ENCODE data around the gene AMER2.

AMER2 gene, protein sequence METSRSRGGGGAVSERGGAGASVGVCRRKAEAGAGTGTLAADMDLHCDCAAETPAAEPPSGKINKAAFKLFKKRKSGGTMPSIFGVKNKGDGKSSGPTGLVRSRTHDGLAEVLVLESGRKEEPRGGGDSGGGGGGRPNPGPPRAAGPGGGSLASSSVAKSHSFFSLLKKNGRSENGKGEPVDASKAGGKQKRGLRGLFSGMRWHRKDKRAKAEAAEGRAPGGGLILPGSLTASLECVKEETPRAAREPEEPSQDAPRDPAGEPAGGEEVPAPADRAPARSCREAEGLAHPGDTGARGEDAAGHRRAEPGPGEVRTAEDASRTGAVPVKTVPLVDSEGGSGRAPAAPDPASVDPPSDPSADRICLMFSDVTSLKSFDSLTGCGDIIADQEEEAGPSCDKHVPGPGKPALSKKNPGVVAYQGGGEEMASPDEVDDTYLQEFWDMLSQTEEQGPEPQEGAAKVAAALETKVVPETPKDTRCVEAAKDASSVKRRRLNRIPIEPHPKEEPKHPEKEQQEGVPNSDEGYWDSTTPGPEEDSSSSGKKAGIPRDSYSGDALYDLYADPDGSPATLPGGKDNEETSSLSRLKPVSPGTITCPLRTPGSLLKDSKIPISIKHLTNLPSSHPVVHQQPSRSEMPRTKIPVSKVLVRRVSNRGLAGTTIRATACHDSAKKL

DNA sequence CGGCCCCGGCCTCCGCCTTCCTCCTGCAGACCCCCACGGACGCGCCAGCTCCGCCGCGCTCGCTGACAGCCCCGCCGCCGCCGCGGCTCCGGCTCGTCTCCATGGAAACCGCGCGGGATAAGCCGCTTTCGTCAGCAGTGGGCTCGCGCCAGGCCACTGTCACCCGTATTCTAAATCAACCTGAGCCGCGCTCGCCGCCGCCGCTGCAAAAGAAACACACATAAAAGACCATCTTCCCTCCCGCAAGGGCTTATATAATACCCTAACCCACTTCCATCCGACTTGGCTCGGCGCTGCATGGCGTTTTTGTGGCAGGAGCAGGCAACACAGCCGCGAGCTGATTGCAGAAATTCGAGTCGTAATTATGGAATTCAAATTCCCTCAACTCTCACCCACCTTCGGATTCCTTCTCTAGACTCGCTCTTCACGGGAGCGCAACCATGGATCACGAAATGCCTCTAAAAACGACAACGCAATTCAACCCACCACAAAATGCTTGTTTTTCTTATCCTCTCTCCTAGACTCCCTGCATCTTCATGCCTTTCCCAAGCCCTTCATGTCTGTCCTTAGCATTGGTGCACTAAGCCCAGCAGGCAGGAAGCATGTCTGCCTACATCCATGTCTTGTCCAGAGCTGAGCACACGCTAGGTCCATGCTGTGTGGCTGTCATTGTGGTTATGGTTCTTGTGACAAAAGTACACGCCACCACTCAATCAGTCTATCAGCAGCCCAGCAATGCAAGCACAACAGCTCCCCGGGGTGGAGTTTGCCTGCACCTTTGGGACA, at the start of gene AMER2:
AMER2 (minus strand) TSS at position 772 of the 786 bp plus-strand sequence; CDS start at position 103, 669 bp downstream.
- DNase-seq (ENCODE audit: low read depth in 2 of 2), result no peak

DNA sequence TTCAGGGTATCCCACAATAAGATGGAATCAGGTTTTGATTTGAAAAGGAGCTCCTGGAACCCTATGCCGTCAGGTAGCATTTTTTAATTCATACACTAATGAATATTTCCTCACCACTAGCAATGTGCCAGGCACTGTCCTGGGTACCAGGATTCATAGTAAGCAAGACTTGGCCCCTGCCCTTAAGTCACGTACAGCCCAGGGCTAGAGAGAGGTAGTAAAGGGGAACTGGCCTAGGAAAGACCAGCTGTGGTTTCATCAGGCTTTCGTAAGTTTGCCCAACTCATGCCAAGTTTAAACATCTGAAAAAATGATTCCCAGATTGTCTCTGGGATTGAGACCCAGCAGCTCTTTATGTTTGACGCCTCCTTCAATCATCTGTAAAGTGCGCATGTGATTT, 45.9 kb upstream of the AMER2 start:
- DNase-seq (ENCODE audit: low read depth in 2 of 2), result no peak

DNA sequence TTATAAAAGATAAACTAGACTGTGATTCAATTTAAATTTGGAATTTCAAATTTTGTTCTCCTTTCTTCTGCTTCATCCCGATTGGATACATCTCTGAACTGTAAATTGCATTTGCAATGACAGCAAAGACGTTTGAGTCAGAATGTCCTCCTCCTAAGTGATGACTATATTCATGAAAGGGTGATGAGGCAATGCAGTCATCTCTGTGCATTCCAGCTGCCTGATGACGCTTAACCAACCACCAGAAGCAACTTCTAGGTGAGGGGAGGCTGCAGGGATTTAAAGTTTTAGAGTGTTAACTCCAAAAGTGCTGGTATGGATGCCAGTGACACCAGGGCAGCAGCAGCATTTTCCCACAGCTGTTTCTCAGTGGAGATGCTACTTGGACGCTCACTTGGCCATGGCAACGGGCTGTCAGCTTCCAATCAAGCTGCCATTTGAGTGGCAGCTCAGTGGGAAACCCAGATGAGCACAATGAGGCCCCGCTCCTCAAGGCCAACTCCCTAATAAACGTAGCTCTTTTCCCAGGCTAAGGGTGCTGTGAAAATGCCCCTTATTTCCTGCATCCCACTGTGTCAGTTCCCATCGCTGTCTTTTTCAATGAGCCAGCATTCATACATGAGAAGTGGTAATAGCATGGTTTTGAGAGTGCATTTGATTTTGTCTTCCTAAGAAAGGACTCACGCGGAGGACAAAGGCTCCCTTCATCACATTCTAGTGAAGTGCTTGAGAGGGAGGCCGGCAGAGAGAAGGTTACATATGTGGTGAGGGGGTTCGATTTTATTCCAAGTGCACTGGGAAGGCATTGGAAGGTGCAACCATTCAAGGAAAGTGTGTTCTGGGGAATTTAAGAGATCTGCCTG, 45.2 kb upstream of the AMER2 start:
- DNase-seq (ENCODE audit: low read depth in 2 of 2), result no peak

DNA sequence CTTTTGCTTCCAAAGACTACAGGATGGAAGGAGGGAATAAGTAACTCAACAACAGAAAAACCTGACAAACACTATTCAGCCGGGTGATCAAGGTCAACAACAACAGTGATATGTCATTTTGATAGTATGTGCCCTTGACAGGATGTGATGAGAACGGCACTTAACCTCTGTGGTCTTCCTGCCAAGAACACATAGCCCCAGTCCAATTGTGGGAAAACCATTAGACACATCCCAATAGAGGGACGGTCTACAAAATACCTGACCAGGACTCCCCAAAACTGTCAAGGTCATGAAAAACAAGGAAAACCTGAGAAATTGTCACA, 43.1 kb upstream of the AMER2 start:
- no peak for DNase-seq (ENCODE audit: low read depth in 2 of 2)

DNA sequence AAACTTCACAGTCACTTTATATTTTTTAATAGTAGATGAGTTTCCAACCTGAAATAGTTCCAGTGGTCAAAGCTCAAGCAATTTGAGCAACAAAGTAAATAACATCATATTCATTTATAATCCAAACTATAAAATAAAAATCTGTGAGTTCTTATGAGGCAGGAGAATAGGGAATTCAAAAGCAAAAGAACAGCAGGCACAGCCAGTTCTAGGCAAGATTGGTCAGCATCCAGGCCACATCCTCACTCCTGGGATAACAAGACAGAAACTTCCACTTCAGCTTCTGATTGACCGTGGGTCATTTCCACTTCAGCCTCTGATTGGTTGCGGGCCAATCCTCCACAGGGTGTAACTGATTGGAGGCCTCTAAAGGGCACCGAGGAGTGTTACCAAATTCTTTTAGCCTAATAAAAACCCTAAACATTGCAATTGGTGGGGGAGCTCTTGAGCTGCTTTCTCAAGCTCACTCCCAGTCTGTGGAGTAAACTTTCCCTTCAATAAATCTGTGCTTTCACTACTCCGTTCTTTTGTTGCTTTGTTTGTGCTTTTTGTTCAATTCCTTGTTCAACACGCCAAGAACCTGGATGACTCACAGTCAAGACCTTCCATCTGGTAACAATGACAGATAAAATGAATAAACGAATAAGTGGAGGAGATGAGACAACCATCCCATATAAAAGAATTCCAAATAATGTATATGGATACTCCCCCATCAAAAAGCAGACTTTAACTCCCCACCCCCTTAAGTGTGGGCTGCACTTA, 42.6 kb upstream of the AMER2 start:
- no peak for DNase-seq (ENCODE audit: low read depth in 2 of 2)

DNA sequence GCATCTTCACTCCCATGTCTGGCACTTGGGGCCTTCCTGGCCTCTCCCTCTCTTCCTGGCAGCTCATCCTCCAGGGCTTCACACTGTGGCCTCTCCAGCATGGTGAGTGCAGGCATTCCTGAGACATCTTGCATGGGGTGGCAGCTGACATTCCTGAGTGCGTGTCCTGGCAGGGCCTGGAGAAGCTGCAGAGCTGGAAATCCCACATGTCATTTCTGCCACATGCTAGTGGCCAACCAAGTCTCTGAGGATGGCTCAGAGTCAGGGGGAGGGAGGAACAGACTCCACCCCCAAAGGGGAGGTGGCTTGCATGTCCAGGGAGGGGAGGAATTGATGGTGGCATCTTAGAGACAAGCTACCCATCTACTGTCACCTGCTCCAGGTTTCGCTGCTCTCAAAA, 41.6 kb upstream of the AMER2 start:
- DNase-seq (ENCODE audit: low read depth in 2 of 2), result no peak

DNA sequence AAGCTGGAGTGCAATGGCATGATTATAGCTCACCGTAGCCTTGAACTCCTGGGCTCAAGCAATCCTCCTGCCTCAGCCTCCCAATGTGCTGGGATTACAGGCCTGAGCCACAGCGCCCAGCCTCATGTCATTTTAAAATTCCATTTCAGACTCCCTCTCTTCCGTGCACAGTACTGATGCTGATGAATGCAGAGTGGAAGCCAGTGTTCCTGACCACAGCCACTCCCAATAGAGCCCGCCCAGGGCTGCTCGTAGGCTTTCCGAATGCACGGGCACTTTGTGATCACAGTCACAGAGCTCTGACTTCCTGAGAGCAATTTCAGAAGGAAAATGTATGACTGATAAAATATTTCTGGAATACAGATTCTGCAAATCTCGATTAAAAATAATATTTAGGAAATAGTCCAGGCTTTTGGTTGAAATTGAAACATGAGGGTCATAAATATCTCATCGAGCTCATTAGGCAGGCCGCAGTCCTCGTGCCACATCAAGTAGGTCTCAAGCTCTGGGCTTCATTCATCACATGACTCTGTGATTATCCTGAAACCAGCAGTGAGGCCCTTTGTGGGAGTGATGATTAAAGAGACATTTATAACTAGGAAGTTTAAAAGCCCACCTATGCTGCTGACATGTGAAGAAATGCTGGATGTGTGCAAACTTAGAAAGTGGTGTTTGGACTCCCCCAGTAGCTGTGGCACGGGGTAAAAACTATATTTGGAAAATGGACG, 38.9 kb upstream of the AMER2 start:
- DNase-seq (ENCODE audit: low read depth in 2 of 2), result no peak

DNA sequence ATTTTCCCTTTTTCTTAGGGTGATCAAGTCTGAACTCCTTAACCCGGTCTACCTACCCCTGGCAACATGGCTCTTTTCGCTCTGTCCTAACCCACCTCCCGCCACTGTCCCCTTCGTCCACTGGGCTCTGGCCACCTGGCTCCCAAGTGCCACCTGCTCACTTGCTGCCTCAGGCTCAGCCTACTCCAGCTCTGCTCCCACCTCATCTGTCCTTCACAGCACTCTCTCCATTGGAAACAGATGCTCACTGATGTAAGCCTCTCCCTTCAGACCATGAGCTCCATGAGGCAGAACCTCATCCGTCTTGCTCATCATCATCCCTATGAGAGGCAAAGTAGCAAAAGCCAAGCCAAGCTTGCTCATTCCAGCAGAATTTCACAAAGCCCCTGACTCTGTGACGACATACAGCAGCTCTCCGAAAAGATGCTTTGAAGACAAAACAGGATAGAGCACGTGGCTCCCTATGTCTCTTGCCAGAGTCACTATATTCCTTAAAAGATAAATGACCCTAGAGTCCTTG, 35.3 kb upstream of the AMER2 start:
- DNase-seq (ENCODE audit: low read depth in 2 of 2), result no peak

DNA sequence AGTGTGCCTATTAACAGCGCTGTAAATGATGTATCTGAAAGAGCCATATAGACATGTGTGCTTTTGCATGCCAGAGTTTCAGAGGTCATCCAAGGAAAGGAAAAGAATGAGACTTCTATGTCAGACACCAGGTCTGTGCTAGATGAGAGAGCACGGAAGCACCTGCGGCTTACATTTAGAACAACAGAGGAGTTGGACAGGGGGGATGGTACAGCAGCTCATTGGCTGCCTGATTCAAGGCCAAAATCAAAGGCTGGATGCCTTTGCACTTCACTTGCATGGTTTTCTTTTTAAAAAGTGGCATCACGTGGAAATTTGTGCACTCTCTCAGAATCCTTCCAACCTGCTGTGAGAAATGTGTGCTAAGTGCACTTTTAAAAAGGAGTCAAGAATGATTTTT, 32.8 kb upstream of the AMER2 start:
- no peak for DNase-seq (ENCODE audit: low read depth in 2 of 2)

DNA sequence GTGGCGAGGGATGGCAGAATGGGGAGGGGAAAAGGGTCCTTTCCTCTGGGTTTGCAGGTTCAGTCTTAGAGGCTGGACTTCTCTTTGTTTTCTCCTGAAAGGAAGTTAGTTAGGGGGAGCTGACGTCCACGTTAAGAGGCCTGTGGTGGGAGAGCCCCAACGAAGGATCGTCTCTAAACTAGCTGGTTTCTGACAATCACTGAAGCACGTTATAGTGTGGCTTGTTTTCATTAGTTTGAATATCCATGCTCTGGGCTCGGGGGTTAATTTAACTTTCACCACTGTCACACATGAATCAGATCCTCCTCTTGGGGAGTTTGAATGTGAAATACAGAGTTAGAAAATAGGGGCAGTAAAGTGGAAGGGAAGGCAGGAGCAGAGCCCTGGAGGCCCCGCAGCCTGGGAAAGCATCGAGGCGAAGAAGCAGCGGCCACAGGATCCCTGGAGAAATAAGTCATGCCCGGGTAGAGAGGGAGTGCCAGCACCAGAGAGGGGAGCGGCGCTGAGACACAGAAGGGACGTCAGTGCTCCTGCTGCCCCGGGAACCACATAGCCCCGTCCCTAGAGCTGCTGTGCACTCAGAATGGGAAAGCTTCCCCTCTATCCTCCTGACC, 31.1 kb upstream of the AMER2 start:
- DNase-seq (ENCODE audit: low read depth in 2 of 2), result no peak

DNA sequence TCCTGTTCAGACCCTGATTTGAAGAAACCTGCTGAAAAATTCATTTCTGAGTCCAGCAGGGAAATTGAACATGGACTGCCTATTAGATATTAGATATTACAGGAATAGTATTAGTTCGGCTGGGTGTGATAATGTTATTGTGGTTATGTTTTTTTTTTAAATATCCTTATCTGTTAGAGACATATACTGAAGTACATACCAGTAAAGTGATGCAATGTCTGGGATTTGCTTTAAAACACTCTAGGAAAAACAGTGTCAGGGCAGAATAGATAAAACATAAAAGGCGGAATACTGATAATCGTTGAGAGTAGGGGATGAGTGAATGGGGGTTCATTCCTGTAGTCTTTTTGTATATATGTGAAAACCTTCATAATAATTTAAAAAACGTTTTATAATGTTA, 28.7 kb upstream of the AMER2 start:
- DNase-seq (ENCODE audit: low read depth in 2 of 2), result no peak

DNA sequence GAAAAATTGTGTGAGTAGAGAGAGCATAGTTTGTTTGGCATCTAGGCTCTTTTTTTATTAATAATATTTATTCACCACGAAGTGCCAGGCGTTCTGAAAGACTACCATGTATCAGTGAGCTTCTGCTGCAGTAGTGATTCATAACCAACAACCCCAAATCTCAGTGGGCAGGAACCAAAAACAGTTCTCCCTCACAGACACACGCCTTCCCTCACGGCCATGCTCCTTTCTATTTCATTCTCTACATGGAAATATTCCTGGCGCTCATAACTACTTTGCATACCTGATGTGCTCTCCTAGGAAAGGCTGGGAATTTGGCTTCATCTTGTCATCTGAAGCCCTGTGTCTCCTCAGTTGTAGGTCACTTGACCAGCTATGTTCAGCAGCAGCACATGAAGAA, 26.6 kb upstream of the AMER2 start:
- DNase-seq (ENCODE audit: low read depth in 2 of 2), result no peak

DNA sequence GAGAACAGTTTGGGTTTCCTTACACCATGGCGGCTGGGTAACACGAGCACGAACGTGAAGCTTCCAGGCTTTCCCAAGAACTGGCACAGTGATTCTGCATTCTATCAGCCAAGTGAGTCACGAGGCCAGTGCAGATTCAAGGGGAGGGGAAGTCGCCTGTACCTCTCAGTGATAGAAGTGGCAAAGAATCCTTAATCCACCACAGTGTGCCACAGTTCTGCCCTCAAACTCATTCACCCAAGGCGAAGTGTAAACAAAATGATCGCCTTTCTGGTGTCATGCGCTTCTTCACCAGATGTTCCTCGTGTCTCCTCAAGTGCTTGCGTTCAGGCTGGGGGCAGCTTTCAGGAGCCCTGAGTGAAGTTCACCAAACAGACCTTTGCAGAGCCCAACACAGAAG, 24.9 kb upstream of the AMER2 start:
- DNase-seq (ENCODE audit: low read depth in 2 of 2), result no peak

DNA sequence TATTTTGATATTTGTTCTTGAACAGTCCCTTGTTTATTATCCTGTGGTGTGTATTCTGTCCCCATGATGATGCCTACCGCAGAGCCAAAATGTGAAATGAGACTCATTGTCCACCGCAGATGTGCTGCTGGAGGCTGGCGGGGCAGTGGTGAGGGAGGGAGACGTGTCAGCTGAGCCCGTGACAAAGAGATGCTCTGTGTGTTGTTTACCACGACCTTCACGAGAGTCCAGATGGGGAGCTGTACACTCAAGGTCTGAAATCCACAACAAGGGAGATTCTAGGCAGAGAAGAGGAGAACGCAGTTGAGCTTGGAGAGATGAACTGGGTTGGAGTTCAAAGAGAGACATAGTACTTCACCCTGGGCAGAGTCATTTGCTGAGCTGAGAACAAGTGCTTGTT, 20.8 kb upstream of the AMER2 start:
- DNase-seq (ENCODE audit: low read depth in 2 of 2), result no peak

DNA sequence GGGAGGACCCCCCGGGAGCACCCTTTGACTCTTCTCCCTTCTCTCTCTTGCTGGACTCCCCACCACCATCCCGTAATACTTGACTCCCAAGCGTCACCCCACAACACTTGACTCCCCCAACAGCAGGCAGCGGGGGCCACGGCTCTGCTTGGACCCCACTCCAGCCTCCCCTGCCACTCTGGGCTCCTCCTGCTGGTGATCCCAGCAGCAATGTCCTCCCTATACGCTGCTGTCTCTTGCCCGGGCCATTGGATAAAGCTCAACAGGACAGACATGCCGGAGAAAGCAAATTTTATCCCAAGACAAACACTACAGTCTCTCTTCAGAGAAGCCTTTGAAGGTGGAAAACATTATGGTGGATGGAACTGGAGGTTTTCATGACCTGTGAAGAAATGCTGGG, 20.4 kb upstream of the AMER2 start:
- no peak for DNase-seq (ENCODE audit: low read depth in 2 of 2)

DNA sequence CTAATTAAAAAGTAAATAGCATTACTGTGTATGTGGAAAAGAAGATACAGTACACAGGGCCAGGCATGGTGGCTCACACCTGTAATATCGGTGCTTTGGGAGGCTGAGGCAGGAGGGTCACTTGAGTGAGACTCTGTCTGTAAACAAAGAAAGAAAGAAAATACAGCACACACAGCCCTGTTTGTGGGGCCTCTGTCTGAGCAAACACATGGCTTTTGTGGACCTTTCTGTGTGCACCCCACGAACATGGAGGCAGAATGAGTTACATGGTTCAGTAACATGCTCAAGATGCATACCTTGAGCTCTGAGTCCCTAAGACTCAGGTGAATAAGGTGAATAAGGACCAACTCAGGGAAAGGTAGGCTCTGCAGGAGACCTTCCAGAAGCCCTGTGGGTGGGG, 20.0 kb upstream of the AMER2 start:
- no peak for DNase-seq (ENCODE audit: low read depth in 2 of 2)

DNA sequence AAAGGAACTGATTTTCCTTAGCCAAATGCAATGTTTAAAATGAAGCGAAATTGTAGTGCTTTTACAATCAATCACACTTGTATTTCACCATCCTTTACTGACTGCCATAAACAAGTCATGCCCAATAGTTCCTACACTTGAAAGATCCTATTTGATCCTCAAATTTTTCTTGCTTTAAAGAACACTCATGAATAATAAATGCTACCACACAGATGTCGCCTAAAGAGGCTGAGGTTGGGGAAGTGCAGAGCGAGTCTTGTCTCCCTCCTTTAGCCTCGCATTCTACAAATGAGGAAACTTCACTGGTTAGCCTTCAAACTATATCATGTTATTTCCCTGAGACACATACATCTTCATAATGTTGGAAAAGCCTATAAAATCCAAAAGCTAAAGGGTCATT, 18.7 kb upstream of the AMER2 start:
- DNase-seq (ENCODE audit: low read depth in 2 of 2), result no peak

DNA sequence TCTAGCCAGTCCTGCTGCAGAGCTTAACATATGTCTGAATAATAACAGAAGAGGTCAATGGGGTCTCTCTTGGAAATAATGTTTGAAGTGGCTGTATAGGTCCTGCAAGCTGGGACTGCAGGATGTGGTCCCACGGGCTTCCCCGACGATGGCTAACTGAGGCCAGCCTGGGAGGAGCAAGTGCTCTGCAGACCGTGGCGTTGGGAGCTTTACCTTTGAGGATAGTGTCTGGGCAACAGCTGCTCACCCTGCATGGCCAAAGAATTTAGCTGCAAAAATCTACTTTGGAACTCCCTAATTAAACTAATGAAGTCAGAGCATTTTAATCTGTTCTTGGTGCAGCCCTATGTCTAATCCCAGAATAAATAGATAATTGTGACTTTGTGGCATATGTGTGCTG, 18.2 kb upstream of the AMER2 start:
- DNase-seq (ENCODE audit: low read depth in 2 of 2), result no peak

DNA sequence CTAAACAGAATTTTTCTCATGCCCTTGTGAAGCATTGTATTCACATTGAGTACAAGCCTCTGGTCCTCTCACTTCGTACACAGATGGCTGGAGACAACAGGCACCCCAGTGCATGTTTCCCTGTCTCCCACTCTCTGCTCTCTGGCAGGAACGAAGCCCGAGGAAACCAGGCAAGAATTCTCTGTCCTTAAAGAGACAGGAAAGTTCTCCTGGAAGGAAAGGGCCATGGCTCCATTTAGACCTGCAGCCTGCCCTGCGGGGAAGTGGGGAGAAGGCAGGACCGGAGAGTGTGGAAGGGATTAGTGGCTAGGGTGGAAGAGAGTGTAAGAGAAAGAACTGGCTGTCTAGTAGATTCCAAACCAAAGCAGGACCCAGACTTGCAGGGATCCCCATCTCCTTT, 15.5 kb upstream of the AMER2 start:
- no peak for DNase-seq (ENCODE audit: low read depth in 2 of 2)

DNA sequence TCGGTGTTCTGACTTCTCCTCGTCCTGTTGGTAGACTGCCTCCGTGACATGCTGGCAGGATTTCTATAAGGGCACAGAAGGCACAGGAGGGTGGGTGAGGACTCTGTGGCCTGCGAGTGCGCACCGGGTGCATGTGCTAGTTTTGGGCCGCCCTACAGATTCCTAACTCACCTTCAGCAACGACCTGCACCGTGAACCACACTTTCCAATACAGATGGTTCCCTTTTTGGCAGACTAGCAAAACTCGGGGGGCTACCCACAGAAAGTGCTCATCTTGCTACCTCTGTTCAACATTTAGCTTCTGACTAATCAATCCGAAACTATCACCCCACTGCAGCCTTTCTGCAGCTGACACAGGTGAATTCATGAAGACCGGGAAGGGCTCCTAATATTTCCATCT, 14.1 kb upstream of the AMER2 start:
- no peak for DNase-seq (ENCODE audit: low read depth in 2 of 2)
